Endothelial cell of umbilical vein (primary cell): Measurements from ENCODE around the gene LILRB3. TPM values are rescaled to one million over a fixed set of nuclear protein-coding genes. Genes with fewer than 3 reads are reported as not detected.

ENCODE experiments used
- BruUV-seq: library from RNA; stranded (reverse); fragments of 400-500 nt; replicated peaks from 2 replicates; lab custom pipeline; 2021; lab: Mats Ljungman, UMichigan
- CTCF ChIA-PET: fragments of 300-600, 350-600 bp; sonication (Branson Sonifier 250); formaldehyde crosslinking; loops from one replicate; lab custom pipeline; 2021; ENCODE audit warnings: antibody characterized with exemption, inconsistent platforms; lab: Charles Lee
- POLR2A ChIA-PET: fragments of 300-600, 350-600 bp; sonication (Branson Sonifier 250); formaldehyde crosslinking; loops from one replicate; lab custom pipeline; 2021; ENCODE audit warnings: antibody characterized with exemption, inconsistent platforms; lab: Charles Lee
- DNase-seq: peaks from one replicate; pipeline ENCODE4 v3.0.0-alpha.2; 2011; ENCODE audit warnings: low read depth, low spot score
- FAIRE-seq: peaks from 2 replicates; lab custom pipeline; 2011; peaks lifted over from hg19 to GRCh38; lab: Jason Lieb, UNC
- H2AFZ ChIP-seq: 2 replicates; pipeline ENCODE4 v1.6.0; 2012; ENCODE audit warnings: low read depth, low read length, control low read depth, inconsistent platforms
- H3K27ac ChIP-seq: 2 replicates; pipeline ENCODE4 v1.5.1; 2011; ENCODE audit warnings: low read depth, mild to moderate bottlenecking, control low read depth, low read length, moderate library complexity; ENCODE audit not compliant: insufficient read depth
- H3K27me3 ChIP-seq, 2 experiments: 2 replicates each; pipeline versions ENCODE4 v1.6.0 to v1.6.1; 2011; ENCODE audit warnings: low read length in 2 of 2, mixed read lengths in 1 of 2; ENCODE audit not compliant: control insufficient read depth in 2 of 2, insufficient read depth in 2 of 2
- H3K36me3 ChIP-seq, 2 experiments: 2 replicates in 1 of 2; 3 replicates in 1 of 2; pipeline ENCODE4 v1.5.1; 2011; ENCODE audit warnings: low read length in 2 of 2, mild to moderate bottlenecking in 1 of 2, moderate library complexity in 1 of 2; ENCODE audit not compliant: control insufficient read depth in 2 of 2, insufficient read depth in 2 of 2; ENCODE audit errors: extremely low read depth in 1 of 2
- H3K4me1 ChIP-seq: 3 replicates; pipeline ENCODE4 v1.5.1; 2011; ENCODE audit warnings: mild to moderate bottlenecking, low read length; ENCODE audit not compliant: control insufficient read depth, insufficient read depth; ENCODE audit errors: extremely low read depth
- H3K4me2 ChIP-seq: 2 replicates; pipeline ENCODE4 v1.6.1; 2011; ENCODE audit warnings: low read length, control low read depth, mixed read lengths; ENCODE audit not compliant: insufficient read depth
- H3K4me3 ChIP-seq, 3 experiments: fragments of 200-600 bp in 1 of 3; sonication (generic), shearing (Covaris generic) in 1 of 3; replicated peaks in 1 of 3; 2 replicates each; pipeline ENCODE4 v1.5.1; 2011 to 2016; ENCODE audit warnings: control low read depth in 3 of 3, low read length in 3 of 3, mild to moderate bottlenecking in 2 of 3, inconsistent platforms in 1 of 3, low read depth in 1 of 3, moderate library complexity in 1 of 3; ENCODE audit not compliant: insufficient read depth in 1 of 3
- H3K79me2 ChIP-seq: 2 replicates; pipeline ENCODE4 v1.6.0; 2012; ENCODE audit warnings: low read length, inconsistent platforms; ENCODE audit not compliant: control insufficient read depth, insufficient read depth
- H3K9ac ChIP-seq: replicated peaks from 2 replicates; pipeline ENCODE3; 2011; ENCODE audit warnings: low read length, control low read depth; ENCODE audit not compliant: insufficient read depth; ENCODE audit errors: extremely low read depth
- H3K9me1 ChIP-seq: replicated peaks from 3 replicates; pipeline ENCODE4 v1.6.0; 2011; ENCODE audit warnings: mild to moderate bottlenecking, low read length; ENCODE audit not compliant: control insufficient read depth, insufficient read depth; ENCODE audit errors: extremely low read depth
- H3K9me3 ChIP-seq: replicated peaks from 2 replicates; pipeline ENCODE4 v1.5.1; 2012; ENCODE audit warnings: low read length, inconsistent platforms; ENCODE audit not compliant: control insufficient read depth, insufficient read depth
- H4K20me1 ChIP-seq: replicated peaks from 2 replicates; pipeline ENCODE3; 2011; ENCODE audit warnings: mild to moderate bottlenecking, low read length; ENCODE audit not compliant: control insufficient read depth, insufficient read depth; ENCODE audit errors: extremely low read depth
- CTCF ChIP-seq, 2 donors: IDR thresholded peaks; 1 replicate in 1 of 2; 2 replicates in 1 of 2; pipeline ENCODE4 v1.5.1; 2011; ENCODE audit warnings: low read length in 2 of 2, mild to moderate bottlenecking in 2 of 2, moderate library complexity in 2 of 2, control low read depth in 1 of 2, inconsistent platforms in 1 of 2, low read depth in 1 of 2; ENCODE audit not compliant: insufficient read depth in 1 of 2; ENCODE audit errors: extremely low read depth in 1 of 2
- EZH2 ChIP-seq: IDR thresholded peaks from 2 replicates; pipeline ENCODE4 v1.6.1; 2012; ENCODE audit warnings: borderline replicate concordance, low read depth, mild to moderate bottlenecking, moderate library complexity, low read length, inconsistent platforms; ENCODE audit not compliant: severe bottlenecking
- FOS ChIP-seq: IDR thresholded peaks from 2 replicates; pipeline ENCODE4 v1.6.1; 2011; ENCODE audit warnings: mild to moderate bottlenecking, low read length, moderate library complexity, borderline replicate concordance; ENCODE audit not compliant: insufficient read depth
- GATA2 ChIP-seq: IDR thresholded peaks from 2 replicates; pipeline ENCODE4 v1.7.0; 2011; ENCODE audit warnings: low read depth, mild to moderate bottlenecking, moderate library complexity, mixed read lengths, low read length; ENCODE audit not compliant: insufficient read length, insufficient read depth
- JUN ChIP-seq: IDR thresholded peaks from 2 replicates; pipeline ENCODE4 v1.6.1; 2011; ENCODE audit warnings: borderline replicate concordance, low read depth; ENCODE audit not compliant: insufficient read length, insufficient read depth
- MAX ChIP-seq: IDR thresholded peaks from 2 replicates; pipeline ENCODE4 v1.6.1; 2011; ENCODE audit not compliant: insufficient read depth, insufficient read length
- MYC ChIP-seq: IDR thresholded peaks from one replicate; pipeline ENCODE4 v1.6.1; 2011; ENCODE audit warnings: mild to moderate bottlenecking, low read depth, low read length
- POLR2A ChIP-seq: IDR thresholded peaks from 2 replicates; pipeline ENCODE4 v1.6.1; 2012; ENCODE audit warnings: low read depth, mild to moderate bottlenecking, control low read depth, low read length
- POLR2AphosphoS5 ChIP-seq: IDR thresholded peaks from 2 replicates; pipeline ENCODE4 v1.6.1; 2012; ENCODE audit warnings: low read depth, mild to moderate bottlenecking, control low read depth, low read length, moderate library complexity; ENCODE audit not compliant: insufficient read depth
- dilution Hi-C: fragments of 300-500 bp; cut with MboI; formaldehyde crosslinking; loops from one replicate; pipeline ENCODE4 v1.15.0; 2019; ENCODE audit warnings: low sequenced_read_pairs; ENCODE audit not compliant: extremely low pct_ligation_motif_present
- intact Hi-C: fragments of 100-400 bp; cut with micrococcal nuclease; formaldehyde crosslinking; loops from one replicate; pipeline ENCODE4 v1.10.0; 2022
- polyA plus RNA-seq, 4 experiments: library from polyadenylated mRNA; depleted of rRNA in 3 of 4; stranded (reverse) in 3 of 4; unstranded in 1 of 4; fragments of >200 nt; gene quantifications; 2 replicates each; pipeline versions ENCODE4 v1.2.1 to v1.2.3, GENCODE V29; 2011 to 2012; ENCODE audit warnings: missing spikeins in 1 of 4
- total RNA-seq: library from RNA; stranded (reverse); gene quantifications from 2 replicates; pipeline ENCODE4 v1.2.3, GENCODE V29; 2021

The LILRB3 gene
- total and polyA plus RNA-seq, 2 donors (not counting 3 experiments of a cell fraction or from before 2014, with no cell fraction given): not detected

- H2AFZ ChIP-seq: no peak overlapping the region
- H3K27ac ChIP-seq: peak overlapping the region; percentile 86
- H3K4me1 ChIP-seq: peaks cover 16% of the 10 kb centered on the region
- peak overlapping the region; percentile 92 for H3K9ac ChIP-seq
- H3K9me1 ChIP-seq: no peaks in the 10 kb centered on the region
- POLR2A ChIA-PET: interaction anchor here (0.6 to 5.2 kb wide), 5 partner anchors 13 to 51 kb away, joined by 3 to 91 read pairs (median 5); partner anchors contain the start of genes CNOT3 and RPS9
- CTCF ChIA-PET: interaction anchor here (0.6 to 2.2 kb wide), 6 partner anchors 9 to 78 kb away, joined by 3 to 25 read pairs (median 4); no protein-coding TSS in a partner anchor
- peak overlapping the region; percentile 86 for H3K4me2 ChIP-seq
- peak overlapping the region; percentile 72 to 87 (median 86) for H3K4me3 ChIP-seq
- no peaks in the 10 kb centered on the region for H3K27me3 ChIP-seq
- TF ChIP-seq POLR2A (peak; percentile 52), EZH2 (no peak), MAX (no peak), POLR2AphosphoS5 (peak; percentile 61), JUN (peak; percentile 28), GATA2 (peak; percentile 99), MYC (no peak), CTCF (IDR thresholded peaks at IDR 0.05; ENCODE audit: extremely low read depth in 1 of 2, insufficient read depth in 1 of 2, low read depth in 1 of 2, low read length in 2 of 2) (no peak), FOS (peak; percentile 83)
- DNase-seq (peak; percentile 89), FAIRE-seq (peak; percentile 86)
- intact Hi-C loops: no loop called here
- H4K20me1 ChIP-seq: no peaks in the 10 kb centered on the region
- peaks cover 7 to 14% of the 10 kb centered on the region in 2 experiments for H3K36me3 ChIP-seq
- no peaks in the 10 kb centered on the region for H3K9me3 ChIP-seq
- dilution Hi-C loops: no loop called here
- BruUV-seq: TSS peak; percentile 24
- peaks cover 42% of the 10 kb centered on the region for H3K79me2 ChIP-seq
Observed at GRCh38 chr19:54188215-54188871, 34.5 kb downstream of the LILRB3 start.
